HG02642 (cell line): ENCODE results near the gene TBC1D10B.
A peak's percentile ranks its signal among the peaks of the same experiment; 100 is the strongest.
"Not testable (repeated sequence)": the region's sequence is repeated elsewhere in the genome, so short reads cannot be mapped to it uniquely, and the experiment has no call there.

Experiments used
- ATAC-seq: cut with Tn5 transposase; IDR thresholded peaks from one replicate; pipeline ENCODE4 v1.9.1; 2021; ENCODE audit warnings: mild to moderate bottlenecking; ENCODE audit not compliant: unreplicated experiment, poor library complexity

TBC1D10B gene

DNA sequence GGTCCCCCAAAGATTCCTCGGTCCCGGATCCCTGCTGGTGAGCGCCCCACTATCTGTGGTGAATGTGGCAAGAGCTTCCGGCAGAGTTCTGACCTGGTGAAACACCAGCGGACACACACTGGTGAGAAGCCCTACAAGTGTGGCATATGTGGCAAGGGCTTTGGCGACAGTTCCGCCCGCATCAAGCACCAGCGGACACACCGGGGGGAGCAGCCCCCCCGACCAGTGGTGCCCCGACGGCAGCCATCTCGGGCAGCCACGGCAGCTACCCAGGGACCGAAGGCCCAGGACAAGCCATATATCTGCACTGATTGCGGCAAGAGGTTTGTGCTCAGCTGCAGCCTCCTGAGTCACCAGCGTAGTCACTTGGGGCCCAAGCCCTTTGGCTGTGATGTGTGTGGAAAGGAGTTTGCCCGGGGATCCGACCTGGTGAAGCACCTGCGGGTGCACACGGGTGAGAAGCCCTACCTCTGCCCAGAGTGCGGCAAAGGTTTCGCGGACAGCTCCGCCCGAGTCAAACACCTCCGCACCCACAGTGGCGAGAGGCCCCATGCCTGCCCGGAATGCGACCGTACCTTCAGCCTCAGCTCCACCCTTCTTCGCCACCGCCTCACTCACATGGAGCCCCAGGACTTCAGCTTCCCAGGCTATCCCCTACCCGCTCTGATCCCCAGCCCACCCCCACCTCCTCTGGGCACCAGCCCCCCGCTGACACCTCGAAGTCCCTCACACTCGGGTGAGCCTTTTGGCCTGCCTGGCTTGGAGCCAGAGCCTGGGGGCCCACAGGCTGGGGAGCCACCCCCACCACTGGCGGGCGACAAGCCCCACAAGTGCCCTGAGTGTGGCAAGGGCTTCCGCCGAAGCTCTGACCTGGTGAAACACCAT, 27.7 kb upstream of the TBC1D10B start:
- no peak for ATAC-seq

DNA sequence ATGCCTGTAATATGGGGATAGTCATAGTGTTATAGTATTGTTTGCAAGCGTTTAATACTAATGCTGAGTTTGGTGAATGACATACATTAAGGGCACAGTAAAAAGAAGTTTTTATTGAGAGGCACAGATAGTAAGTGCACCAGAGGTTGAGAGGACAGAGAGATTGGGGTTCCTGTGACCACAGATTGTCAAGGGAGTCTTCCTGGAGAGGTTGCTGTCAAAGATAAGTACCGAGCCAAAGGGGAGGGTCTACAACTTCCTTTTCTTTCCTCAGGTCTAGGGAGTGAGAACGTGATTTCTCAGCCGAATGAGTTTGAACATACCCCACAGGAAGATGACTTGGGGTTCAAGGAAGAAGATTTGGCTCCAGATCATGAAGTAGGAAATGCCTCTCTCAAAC, 26.8 kb upstream of the TBC1D10B start:
- no peak for ATAC-seq

DNA sequence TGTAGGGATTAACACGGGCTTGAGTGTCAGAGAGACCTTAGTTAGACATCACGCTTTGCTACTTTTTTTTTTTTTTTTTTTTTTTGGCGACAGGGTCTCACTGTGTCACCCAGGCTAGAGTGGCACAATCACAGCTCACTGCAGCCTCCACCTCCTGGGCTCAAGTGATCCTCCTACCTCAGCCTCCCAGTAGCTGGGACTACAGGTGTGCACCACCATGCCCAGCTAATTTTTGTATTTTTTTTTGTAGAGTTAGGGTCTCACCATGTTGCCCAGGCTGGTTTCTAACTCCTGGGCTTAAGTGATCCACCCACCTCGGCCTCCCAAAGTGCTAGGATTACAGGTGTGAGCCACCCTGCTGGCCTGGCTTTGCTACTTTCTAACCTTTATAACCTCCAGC, 26.3 kb upstream of the TBC1D10B start:
- not testable (repeated sequence) for ATAC-seq

- no peak for ATAC-seq
These were observed 25.8 kb upstream of the TBC1D10B start for GRCh38 chr16:30395992-30396585.

- ATAC-seq, result peak; percentile 76
These were observed 25.1 kb upstream of the TBC1D10B start, which contains the start of gene ZNF48 for GRCh38 chr16:30395155-30395991. Gene ZNF48, plus strand, starts transcription at chr16:30395420. Its CDS starts 375 bp downstream, at chr16:30395795.

DNA sequence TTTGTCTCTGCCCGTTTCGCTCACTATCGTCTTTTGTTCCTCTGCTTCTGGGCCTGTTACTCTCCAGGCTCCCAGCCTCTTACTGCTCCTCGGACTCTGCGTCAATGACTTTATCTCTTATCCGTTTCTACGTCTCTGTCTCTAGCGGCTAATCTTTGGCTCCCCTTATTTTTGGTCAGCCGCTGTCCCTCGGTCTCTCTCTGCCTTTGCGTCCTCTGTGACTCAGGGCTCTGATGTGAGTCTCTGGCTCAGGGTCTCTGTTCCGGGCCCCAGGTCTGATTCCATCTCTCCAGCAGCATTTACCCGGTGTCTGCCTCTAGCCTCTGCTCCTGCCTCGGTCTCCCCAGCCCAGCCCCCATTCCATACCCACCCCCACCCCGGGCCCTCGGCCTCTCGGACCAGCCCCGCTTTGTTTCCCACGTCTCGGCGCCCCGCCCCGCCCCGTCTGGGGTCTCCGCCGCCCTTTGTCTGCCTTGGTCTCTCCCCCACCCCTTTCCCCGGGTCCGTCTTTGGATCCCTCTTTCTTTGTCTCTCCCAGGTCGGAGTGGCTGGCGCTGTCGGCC, 24.4 kb upstream of the TBC1D10B start:
- no peak for ATAC-seq

- no peak for ATAC-seq
These were observed 13.2 kb upstream of the TBC1D10B start for GRCh38 chr16:30383521-30383920.

DNA sequence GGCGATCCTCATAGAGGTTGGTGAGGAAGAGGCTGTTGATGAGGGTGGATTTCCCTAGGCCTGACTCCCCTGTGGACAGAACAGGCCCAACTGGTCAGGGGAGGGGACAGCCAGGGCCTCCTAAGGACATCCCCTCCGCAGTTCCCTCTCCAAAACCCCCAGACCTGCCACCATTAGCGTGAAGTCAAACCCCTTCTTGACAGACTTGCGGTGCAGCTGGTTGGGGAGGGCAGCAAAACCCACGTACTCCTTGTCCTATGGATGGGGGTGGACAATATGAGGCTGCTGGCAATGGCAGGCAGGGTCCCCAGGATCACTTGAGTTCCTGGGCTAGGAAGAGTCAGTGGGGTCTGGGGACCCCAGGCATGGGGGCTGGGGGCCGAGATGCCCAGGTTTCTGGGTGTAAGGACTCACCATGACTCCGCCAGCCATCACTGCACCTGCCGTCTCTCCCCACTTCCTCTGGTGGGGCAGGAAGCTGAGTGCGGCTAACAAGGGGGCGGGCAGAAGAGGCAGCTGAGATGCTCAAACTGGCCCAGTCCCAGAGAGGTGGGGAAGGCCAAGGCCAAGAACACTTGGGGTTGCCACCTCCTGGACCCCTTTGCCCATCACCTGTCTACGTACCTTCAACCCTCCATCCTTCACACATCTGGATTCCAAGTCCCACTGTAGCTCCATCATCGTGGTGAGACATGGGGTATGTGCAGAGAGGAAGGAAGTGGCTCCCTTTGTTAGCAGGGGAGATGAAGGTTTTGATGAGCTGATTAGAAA, 12.0 kb upstream of the TBC1D10B start, which contains the start of gene SEPTIN1:
SEPTIN1 (minus strand) TSS at position 451 of the 771 bp plus-strand sequence; CDS start at position 432, 19 bp downstream.
- peak; percentile 21 for ATAC-seq

DNA sequence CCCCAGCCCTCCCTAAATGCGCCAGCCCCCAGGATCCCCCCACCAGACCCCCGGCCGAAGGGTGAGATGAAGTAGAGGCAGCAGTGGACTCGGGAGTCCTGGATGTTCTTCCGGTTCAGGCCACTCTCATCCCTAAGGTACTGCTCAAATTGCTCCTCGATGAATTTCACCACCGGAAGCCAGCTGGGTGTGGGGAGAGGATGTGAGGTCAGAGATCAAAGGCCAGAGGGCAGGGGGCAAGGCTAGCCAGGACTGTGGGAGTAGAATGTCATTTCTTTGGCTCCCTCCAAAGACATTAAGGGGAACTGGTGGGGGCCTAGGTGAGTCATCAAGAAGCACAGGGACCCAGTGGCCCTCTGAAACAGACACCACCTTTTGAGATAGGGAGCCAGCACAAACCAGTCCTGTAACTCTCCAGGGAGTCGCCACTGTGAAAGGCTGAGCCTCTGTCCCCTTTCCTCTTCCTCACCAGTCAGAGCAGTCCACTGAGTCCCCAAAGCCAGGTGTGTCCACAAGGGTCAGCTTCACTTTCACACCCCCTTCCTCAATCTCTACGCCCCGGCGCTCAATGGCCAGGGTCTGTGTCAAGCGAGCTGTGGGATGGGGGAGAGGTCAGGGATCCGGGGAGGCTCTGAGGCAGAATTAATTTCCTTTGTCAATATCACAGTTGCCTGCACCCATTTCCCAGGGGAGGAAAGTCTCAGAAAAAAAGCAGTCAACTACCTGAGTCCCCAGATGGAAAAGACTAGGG, 11.2 kb upstream of the TBC1D10B start:
- ATAC-seq, result no peak

DNA sequence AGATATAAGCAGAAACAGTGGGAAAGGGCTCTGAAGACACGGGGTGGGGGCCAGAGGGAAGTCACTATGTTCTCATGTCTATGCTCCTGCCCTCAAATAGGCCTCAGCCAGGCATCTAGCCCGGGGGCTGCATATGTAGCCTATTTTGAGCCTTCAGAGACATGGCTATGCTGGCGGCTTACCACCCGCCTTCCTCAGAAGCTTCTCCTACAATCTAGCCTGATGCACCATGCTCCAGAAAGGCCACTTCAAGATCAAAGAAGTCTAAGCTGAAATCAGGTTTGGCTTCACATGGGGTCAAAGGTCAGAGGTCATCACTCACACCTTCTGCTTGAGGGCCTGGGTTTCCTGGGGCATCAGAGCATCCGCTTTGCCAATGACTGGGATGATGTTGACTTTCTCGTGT, 10.5 kb upstream of the TBC1D10B start:
- ATAC-seq, result no peak

DNA sequence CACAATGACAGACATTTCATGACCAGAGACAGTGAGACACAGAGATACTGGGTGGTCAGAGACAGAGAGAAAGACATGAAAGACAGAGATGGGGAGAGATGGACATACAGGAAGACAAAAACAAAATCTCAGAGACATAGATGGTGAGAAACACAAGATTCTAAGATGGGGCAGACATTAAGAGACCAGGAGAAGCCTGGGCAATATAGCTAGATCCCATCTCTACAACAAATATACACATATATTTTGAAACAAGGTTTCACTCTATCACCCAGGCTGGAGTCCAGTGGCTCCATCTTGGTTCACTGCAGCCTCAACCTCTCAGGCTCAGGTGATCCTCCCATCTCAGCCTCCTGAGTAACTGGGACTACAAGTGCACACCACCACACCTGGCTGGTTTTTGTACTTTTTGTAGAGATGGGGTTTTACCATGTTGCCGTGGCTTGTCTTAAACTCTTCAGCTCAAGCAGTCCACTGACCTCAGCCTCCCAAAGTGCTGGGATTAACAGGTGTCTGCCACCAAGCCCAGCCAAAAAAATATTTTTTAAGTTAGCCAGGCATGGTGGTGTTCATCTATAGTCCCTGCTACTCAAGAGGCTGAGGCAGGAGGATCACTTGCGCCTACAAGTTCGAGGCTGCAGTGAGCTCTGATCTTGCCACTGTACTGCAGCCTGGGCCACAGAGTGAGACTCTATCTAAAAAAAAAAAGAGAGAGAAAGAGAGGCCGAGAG, 9.9 kb upstream of the TBC1D10B start:
- no peak for ATAC-seq

DNA sequence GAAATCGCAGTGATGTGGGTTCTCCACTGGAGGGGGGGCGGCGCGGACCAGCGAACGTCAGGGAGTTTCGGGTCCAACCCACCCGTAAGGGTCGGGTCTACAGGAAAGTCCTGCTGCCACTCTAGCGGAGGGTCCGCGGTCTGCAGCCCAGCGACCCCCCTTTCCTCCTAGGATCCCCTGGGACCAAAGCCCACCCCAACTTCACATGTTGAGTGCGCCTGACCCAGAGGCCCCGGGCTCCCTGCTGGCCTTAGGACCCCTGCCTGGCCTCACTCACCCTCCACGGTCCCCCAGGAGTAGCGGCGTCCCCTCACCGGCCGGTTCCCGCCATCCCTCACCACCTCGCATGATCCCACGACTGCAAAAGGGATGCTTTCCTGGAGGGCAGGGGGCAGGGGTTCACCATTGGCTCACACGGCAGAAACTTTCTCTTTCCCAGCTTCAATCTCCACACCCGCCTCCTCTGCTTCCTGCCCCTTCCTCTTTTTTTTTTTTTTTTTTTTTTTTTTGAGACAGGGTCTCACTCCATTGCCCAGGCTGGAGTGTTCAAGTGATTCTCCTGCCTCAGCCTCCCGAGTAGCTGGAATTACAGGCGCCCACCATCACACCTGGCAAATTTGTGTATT, 9.0 kb upstream of the TBC1D10B start:
- ATAC-seq, result no peak

GRCh38 chr16:30378236-30379157, 8.2 kb upstream of the TBC1D10B start:
- peak; percentile 88 for ATAC-seq

DNA sequence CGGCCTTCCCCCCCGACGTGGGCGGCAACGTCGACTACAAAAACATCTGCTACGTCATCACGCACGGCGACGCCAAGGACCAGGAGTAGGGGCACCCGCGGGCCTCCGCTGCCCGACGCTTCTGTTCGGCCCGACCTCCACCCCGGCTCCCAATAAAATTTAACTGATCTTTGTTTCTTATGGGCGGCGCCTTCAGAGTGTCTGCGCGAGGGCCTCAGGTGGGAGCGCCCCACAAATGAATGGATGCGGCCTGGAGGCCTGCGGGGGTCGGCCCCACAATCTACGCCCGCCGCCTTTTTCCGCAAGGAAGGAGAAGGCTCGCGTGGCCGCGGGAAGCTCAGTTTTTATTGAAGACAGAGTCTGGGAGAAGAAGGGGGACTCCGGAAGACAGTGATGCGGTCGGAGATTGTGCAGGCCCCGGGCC, 7.5 kb upstream of the TBC1D10B start:
- peak; percentile 53 for ATAC-seq

- ATAC-seq, result peak; percentile 1
These were observed 6.9 kb upstream of the TBC1D10B start for GRCh38 chr16:30377050-30377811.

DNA sequence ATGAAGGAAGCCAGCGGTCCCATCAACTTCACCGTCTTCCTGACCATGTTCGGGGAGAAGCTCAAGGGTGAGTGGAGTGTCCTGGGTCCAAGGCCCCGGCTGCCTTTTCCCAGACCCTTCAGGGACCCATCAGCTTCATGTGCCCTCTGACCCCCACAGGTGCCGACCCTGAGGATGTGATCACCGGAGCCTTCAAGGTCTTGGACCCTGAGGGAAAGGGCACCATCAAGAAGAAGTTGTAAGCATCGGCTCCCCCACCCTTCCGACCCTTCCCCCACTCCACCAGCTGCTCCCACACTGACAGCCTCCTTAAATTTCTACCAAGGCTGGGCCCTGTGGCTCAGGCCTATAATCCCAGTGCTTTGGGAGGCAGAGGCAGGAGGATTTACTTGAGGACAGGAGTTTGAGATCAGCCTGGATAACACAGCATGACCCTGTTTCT, 6.2 kb upstream of the TBC1D10B start:
- no peak for ATAC-seq
